Endothelial cell of umbilical vein (primary cell): ENCODE data around the gene DENND1C. TPM values are rescaled to one million over a fixed set of nuclear protein-coding genes. Genes with fewer than 3 reads are reported as not detected.
A peak's percentile ranks its signal among the peaks of the same experiment; 100 is the strongest.

Source experiments
- BruUV-seq: library from RNA; stranded (reverse); fragments of 400-500 nt; replicated peaks from 2 replicates; lab custom pipeline; 2021; lab: Mats Ljungman, UMichigan
- CTCF ChIA-PET: fragments of 300-600, 350-600 bp; sonication (Branson Sonifier 250); formaldehyde crosslinking; loops from one replicate; lab custom pipeline; 2021; ENCODE audit warnings: antibody characterized with exemption, inconsistent platforms; lab: Charles Lee
- POLR2A ChIA-PET: fragments of 300-600, 350-600 bp; sonication (Branson Sonifier 250); formaldehyde crosslinking; loops from one replicate; lab custom pipeline; 2021; ENCODE audit warnings: antibody characterized with exemption, inconsistent platforms; lab: Charles Lee
- DNase-seq: peaks from one replicate; pipeline ENCODE4 v3.0.0-alpha.2; 2011; ENCODE audit warnings: low read depth, low spot score
- FAIRE-seq: peaks from 2 replicates; lab custom pipeline; 2011; peaks lifted over from hg19 to GRCh38; lab: Jason Lieb, UNC
- H2AFZ ChIP-seq: 2 replicates; pipeline ENCODE4 v1.6.0; 2012; ENCODE audit warnings: low read depth, low read length, control low read depth, inconsistent platforms
- H3K27ac ChIP-seq: 2 replicates; pipeline ENCODE4 v1.5.1; 2011; ENCODE audit warnings: low read depth, mild to moderate bottlenecking, control low read depth, low read length, moderate library complexity; ENCODE audit not compliant: insufficient read depth
- H3K27me3 ChIP-seq, 2 experiments: 2 replicates each; pipeline versions ENCODE4 v1.6.0 to v1.6.1; 2011; ENCODE audit warnings: low read length in 2 of 2, mixed read lengths in 1 of 2; ENCODE audit not compliant: control insufficient read depth in 2 of 2, insufficient read depth in 2 of 2
- H3K36me3 ChIP-seq, 2 experiments: 2 replicates in 1 of 2; 3 replicates in 1 of 2; pipeline ENCODE4 v1.5.1; 2011; ENCODE audit warnings: low read length in 2 of 2, mild to moderate bottlenecking in 1 of 2, moderate library complexity in 1 of 2; ENCODE audit not compliant: control insufficient read depth in 2 of 2, insufficient read depth in 2 of 2; ENCODE audit errors: extremely low read depth in 1 of 2
- H3K4me1 ChIP-seq: 3 replicates; pipeline ENCODE4 v1.5.1; 2011; ENCODE audit warnings: mild to moderate bottlenecking, low read length; ENCODE audit not compliant: control insufficient read depth, insufficient read depth; ENCODE audit errors: extremely low read depth
- H3K4me2 ChIP-seq: 2 replicates; pipeline ENCODE4 v1.6.1; 2011; ENCODE audit warnings: low read length, control low read depth, mixed read lengths; ENCODE audit not compliant: insufficient read depth
- H3K4me3 ChIP-seq, 3 experiments: fragments of 200-600 bp in 1 of 3; sonication (generic), shearing (Covaris generic) in 1 of 3; replicated peaks in 1 of 3; 2 replicates each; pipeline ENCODE4 v1.5.1; 2011 to 2016; ENCODE audit warnings: control low read depth in 3 of 3, low read length in 3 of 3, mild to moderate bottlenecking in 2 of 3, inconsistent platforms in 1 of 3, low read depth in 1 of 3, moderate library complexity in 1 of 3; ENCODE audit not compliant: insufficient read depth in 1 of 3
- H3K79me2 ChIP-seq: 2 replicates; pipeline ENCODE4 v1.6.0; 2012; ENCODE audit warnings: low read length, inconsistent platforms; ENCODE audit not compliant: control insufficient read depth, insufficient read depth
- H3K9ac ChIP-seq: replicated peaks from 2 replicates; pipeline ENCODE3; 2011; ENCODE audit warnings: low read length, control low read depth; ENCODE audit not compliant: insufficient read depth; ENCODE audit errors: extremely low read depth
- H3K9me1 ChIP-seq: replicated peaks from 3 replicates; pipeline ENCODE4 v1.6.0; 2011; ENCODE audit warnings: mild to moderate bottlenecking, low read length; ENCODE audit not compliant: control insufficient read depth, insufficient read depth; ENCODE audit errors: extremely low read depth
- H3K9me3 ChIP-seq: replicated peaks from 2 replicates; pipeline ENCODE4 v1.5.1; 2012; ENCODE audit warnings: low read length, inconsistent platforms; ENCODE audit not compliant: control insufficient read depth, insufficient read depth
- H4K20me1 ChIP-seq: replicated peaks from 2 replicates; pipeline ENCODE3; 2011; ENCODE audit warnings: mild to moderate bottlenecking, low read length; ENCODE audit not compliant: control insufficient read depth, insufficient read depth; ENCODE audit errors: extremely low read depth
- EZH2 ChIP-seq: IDR thresholded peaks from 2 replicates; pipeline ENCODE4 v1.6.1; 2012; ENCODE audit warnings: borderline replicate concordance, low read depth, mild to moderate bottlenecking, moderate library complexity, low read length, inconsistent platforms; ENCODE audit not compliant: severe bottlenecking
- FOS ChIP-seq: IDR thresholded peaks from 2 replicates; pipeline ENCODE4 v1.6.1; 2011; ENCODE audit warnings: mild to moderate bottlenecking, low read length, moderate library complexity, borderline replicate concordance; ENCODE audit not compliant: insufficient read depth
- GATA2 ChIP-seq: IDR thresholded peaks from 2 replicates; pipeline ENCODE4 v1.7.0; 2011; ENCODE audit warnings: low read depth, mild to moderate bottlenecking, moderate library complexity, mixed read lengths, low read length; ENCODE audit not compliant: insufficient read length, insufficient read depth
- JUN ChIP-seq: IDR thresholded peaks from 2 replicates; pipeline ENCODE4 v1.6.1; 2011; ENCODE audit warnings: borderline replicate concordance, low read depth; ENCODE audit not compliant: insufficient read length, insufficient read depth
- MAX ChIP-seq: IDR thresholded peaks from 2 replicates; pipeline ENCODE4 v1.6.1; 2011; ENCODE audit not compliant: insufficient read depth, insufficient read length
- MYC ChIP-seq: IDR thresholded peaks from one replicate; pipeline ENCODE4 v1.6.1; 2011; ENCODE audit warnings: mild to moderate bottlenecking, low read depth, low read length
- POLR2A ChIP-seq: IDR thresholded peaks from 2 replicates; pipeline ENCODE4 v1.6.1; 2012; ENCODE audit warnings: low read depth, mild to moderate bottlenecking, control low read depth, low read length
- POLR2AphosphoS5 ChIP-seq: IDR thresholded peaks from 2 replicates; pipeline ENCODE4 v1.6.1; 2012; ENCODE audit warnings: low read depth, mild to moderate bottlenecking, control low read depth, low read length, moderate library complexity; ENCODE audit not compliant: insufficient read depth
- dilution Hi-C: fragments of 300-500 bp; cut with MboI; formaldehyde crosslinking; loops from one replicate; pipeline ENCODE4 v1.15.0; 2019; ENCODE audit warnings: low sequenced_read_pairs; ENCODE audit not compliant: extremely low pct_ligation_motif_present
- intact Hi-C: fragments of 100-400 bp; cut with micrococcal nuclease; formaldehyde crosslinking; loops from one replicate; pipeline ENCODE4 v1.10.0; 2022
- polyA plus RNA-seq, 4 experiments: library from polyadenylated mRNA; depleted of rRNA in 3 of 4; stranded (reverse) in 3 of 4; unstranded in 1 of 4; fragments of >200 nt; gene quantifications; 2 replicates each; pipeline versions ENCODE4 v1.2.1 to v1.2.3, GENCODE V29; 2011 to 2012; ENCODE audit warnings: missing spikeins in 1 of 4
- total RNA-seq: library from RNA; stranded (reverse); gene quantifications from 2 replicates; pipeline ENCODE4 v1.2.3, GENCODE V29; 2021
- TF ChIP-seq, protein P1 (sequence below), 2 donors: IDR thresholded peaks; 1 replicate in 1 of 2; 2 replicates in 1 of 2; pipeline ENCODE4 v1.5.1; 2011; ENCODE audit warnings: low read length in 2 of 2, mild to moderate bottlenecking in 2 of 2, moderate library complexity in 2 of 2, control low read depth in 1 of 2, inconsistent platforms in 1 of 2, low read depth in 1 of 2; ENCODE audit not compliant: insufficient read depth in 1 of 2; ENCODE audit errors: extremely low read depth in 1 of 2

Gene DENND1C
- total and polyA plus RNA-seq, 2 donors (not counting 3 experiments of a cell fraction or from before 2014, with no cell fraction given) = not detected

- H2AFZ ChIP-seq = no peak overlapping the region
- ChIA-PET CTCF (no interaction called here), POLR2A (no interaction called here)
- FAIRE-seq (no peak), DNase-seq (no peak)
- no peaks in the 10 kb centered on the region for H3K36me3 ChIP-seq
- no peaks in the 10 kb centered on the region for H3K9me3 ChIP-seq
- H3K4me2 ChIP-seq = no peak overlapping the region
- peaks cover 0 to 9% of the 10 kb centered on the region in 2 experiments for H3K27me3 ChIP-seq
- TF ChIP-seq GATA2 = no peak
- no peak overlapping the region for H3K4me3 ChIP-seq
- no peak overlapping the region for H3K9ac ChIP-seq
- no peaks in the 10 kb centered on the region for H3K79me2 ChIP-seq
- no peak overlapping the region for H3K27ac ChIP-seq
- peaks cover 2% of the 10 kb centered on the region for H3K4me1 ChIP-seq
- no TSS peak for BruUV-seq
- H4K20me1 ChIP-seq = no peaks in the 10 kb centered on the region
- H3K9me1 ChIP-seq = no peaks in the 10 kb centered on the region
- dilution Hi-C loops = no loop called here
- intact Hi-C loops = no loop called here
Measured at GRCh38 chr19:6478815-6479214, 2.8 kb downstream of the DENND1C start.

DNA sequence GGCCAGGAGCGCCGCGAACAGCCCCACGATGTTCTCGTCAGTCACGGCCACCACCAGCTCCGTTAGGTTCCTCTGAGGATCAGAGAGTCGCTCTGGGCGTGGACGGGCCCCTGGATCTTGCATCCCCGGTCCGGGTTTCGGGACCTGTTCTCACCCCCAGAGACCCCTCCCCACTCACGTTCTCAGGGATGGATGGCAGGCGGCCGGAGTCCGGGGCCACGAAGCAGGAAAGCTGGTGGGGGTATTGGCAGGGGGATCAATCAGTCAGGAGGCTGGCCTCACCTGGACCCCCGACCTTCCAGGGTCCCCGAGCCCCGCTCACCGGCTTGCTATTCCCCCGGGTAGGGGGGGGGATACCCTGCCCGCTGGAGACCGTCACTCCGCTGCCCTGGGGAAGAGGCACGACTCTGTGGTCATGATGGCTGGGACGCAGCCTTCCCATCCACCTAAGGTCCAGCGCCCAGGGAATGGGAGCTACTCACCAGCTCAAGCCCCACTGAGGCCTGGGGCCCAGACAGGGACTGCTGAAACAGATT is 4.6 kb downstream of the DENND1C start:
- CTCF ChIA-PET = interaction anchor here (0.7 to 2.3 kb wide), 2 partner anchors 14 to 40 kb away, joined by 3 to 7 read pairs; no protein-coding TSS in a partner anchor
- H3K79me2 ChIP-seq = no peaks in the 10 kb centered on the region
- H3K4me2 ChIP-seq = peak overlapping the region; percentile 20
- dilution Hi-C loops = no loop called here
- no peak for TF ChIP-seq JUN
- no peak for TF ChIP-seq FOS
- no peak for TF ChIP-seq GATA2
- no peak for TF ChIP-seq POLR2AphosphoS5
- TF ChIP-seq MAX = no peak
- TF ChIP-seq, protein P1, sequence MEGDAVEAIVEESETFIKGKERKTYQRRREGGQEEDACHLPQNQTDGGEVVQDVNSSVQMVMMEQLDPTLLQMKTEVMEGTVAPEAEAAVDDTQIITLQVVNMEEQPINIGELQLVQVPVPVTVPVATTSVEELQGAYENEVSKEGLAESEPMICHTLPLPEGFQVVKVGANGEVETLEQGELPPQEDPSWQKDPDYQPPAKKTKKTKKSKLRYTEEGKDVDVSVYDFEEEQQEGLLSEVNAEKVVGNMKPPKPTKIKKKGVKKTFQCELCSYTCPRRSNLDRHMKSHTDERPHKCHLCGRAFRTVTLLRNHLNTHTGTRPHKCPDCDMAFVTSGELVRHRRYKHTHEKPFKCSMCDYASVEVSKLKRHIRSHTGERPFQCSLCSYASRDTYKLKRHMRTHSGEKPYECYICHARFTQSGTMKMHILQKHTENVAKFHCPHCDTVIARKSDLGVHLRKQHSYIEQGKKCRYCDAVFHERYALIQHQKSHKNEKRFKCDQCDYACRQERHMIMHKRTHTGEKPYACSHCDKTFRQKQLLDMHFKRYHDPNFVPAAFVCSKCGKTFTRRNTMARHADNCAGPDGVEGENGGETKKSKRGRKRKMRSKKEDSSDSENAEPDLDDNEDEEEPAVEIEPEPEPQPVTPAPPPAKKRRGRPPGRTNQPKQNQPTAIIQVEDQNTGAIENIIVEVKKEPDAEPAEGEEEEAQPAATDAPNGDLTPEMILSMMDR (IDR thresholded peaks at IDR 0.05; ENCODE audit: extremely low read depth in 1 of 2, insufficient read depth in 1 of 2, low read depth in 1 of 2, low read length in 2 of 2) = no peak
- no peak for TF ChIP-seq MYC
- TF ChIP-seq POLR2A = no peak
- no peak for TF ChIP-seq EZH2
- H2AFZ ChIP-seq = peak overlapping the region; percentile 84
- H3K9ac ChIP-seq = no peak overlapping the region
- no peaks in the 10 kb centered on the region for H4K20me1 ChIP-seq
- no peak overlapping the region for H3K27ac ChIP-seq
- H3K4me3 ChIP-seq = no peak overlapping the region
- FAIRE-seq = no peak
- DNase-seq = no peak
- H3K9me3 ChIP-seq = no peaks in the 10 kb centered on the region
- H3K27me3 ChIP-seq = peaks cover 0 to 9% of the 10 kb centered on the region in 2 experiments
- no peaks in the 10 kb centered on the region for H3K36me3 ChIP-seq
- no peaks in the 10 kb centered on the region for H3K9me1 ChIP-seq
- POLR2A ChIA-PET = interaction anchor here (0.9 kb wide), 1 partner anchor 14 kb away, joined by 4 read pairs; no protein-coding TSS in a partner anchor
- intact Hi-C loops = no loop called here
- no TSS peak for BruUV-seq
- H3K4me1 ChIP-seq = peaks cover 2% of the 10 kb centered on the region
